Muscle layer of duodenum (tissue), 2 donors: Measurements from ENCODE around the gene MOG.

Source experiments
- H3K27ac ChIP-seq: one replicate; pipeline ENCODE4 v1.7.0; 2013; ENCODE audit warnings: mild to moderate bottlenecking, low read length
- H3K27me3 ChIP-seq: one replicate; pipeline ENCODE4 v1.7.0; 2013; ENCODE audit warnings: low read depth, mild to moderate bottlenecking, control low read depth, low read length
- H3K36me3 ChIP-seq, 2 donors: one replicate each; pipeline ENCODE4 v1.7.0; 2013; ENCODE audit warnings: low read length in 2 of 2, control low read depth in 1 of 2, mild to moderate bottlenecking in 1 of 2; ENCODE audit not compliant: insufficient read depth in 2 of 2, control insufficient read depth in 1 of 2
- H3K4me1 ChIP-seq, 2 donors: one replicate each; pipeline ENCODE4 v1.7.0; 2013; ENCODE audit warnings: low read length in 2 of 2, mild to moderate bottlenecking in 2 of 2, control low read depth in 1 of 2, moderate library complexity in 1 of 2; ENCODE audit not compliant: insufficient read depth in 2 of 2, control insufficient read depth in 1 of 2
- H3K4me3 ChIP-seq, 2 donors: one replicate each; pipeline ENCODE4 v1.7.0; 2013; ENCODE audit warnings: low read length in 2 of 2, low read depth in 1 of 2, mild to moderate bottlenecking in 1 of 2
- H3K9me3 ChIP-seq, 2 donors: one replicate each; pipeline ENCODE4 v1.7.0; 2013; ENCODE audit warnings: low read length in 2 of 2, control low read depth in 1 of 2, mild to moderate bottlenecking in 1 of 2; ENCODE audit not compliant: control insufficient read depth in 1 of 2
- donor health status: healthy.

The MOG gene

DNA sequence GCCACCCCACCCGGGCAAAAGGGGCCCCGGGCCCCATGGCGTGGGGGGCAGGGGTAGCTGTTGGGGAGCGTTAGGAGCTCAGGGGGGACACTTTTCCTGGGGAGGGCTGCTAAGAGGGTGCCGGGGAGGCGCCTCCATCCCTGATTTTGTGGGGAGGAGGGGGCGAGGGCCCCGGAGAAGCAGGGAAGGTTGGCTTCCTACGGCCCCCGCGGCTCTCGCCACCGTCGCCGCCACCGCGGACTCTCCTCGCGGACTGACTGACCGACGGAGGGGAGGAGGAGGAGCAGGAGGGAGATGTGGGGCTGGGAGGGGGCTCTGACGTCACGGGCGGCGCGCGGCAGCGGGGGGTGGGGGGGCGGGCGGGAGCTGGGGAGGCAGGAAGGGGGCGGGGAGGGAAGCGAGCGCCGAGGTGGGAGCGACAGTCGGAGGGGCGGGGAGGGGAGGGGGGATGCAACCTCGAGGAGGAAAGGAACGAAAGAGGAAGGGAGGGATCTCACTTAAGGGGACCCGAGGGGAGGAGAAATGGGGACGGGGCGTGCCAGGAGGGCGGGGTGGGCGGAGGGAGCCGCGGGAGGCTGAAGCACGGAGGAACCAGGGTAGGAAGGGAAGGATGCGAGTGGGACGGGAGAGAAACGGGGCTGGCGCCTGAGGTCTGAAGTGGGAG, 29.0 kb upstream of the MOG start:
- Histone ChIP-seq H3K4me3 (peak overlapping the region; percentile 63 to 76), H3K27ac (peak overlapping the region; percentile 37), H3K27me3 (no peaks in the 10 kb centered on the region), H3K4me1 (peaks cover 5 to 31% of the 10 kb centered on the region in 2 donors), H3K9me3 (no peaks in the 10 kb centered on the region), H3K36me3 (peaks cover 0 to 16% of the 10 kb centered on the region in 2 donors)

DNA sequence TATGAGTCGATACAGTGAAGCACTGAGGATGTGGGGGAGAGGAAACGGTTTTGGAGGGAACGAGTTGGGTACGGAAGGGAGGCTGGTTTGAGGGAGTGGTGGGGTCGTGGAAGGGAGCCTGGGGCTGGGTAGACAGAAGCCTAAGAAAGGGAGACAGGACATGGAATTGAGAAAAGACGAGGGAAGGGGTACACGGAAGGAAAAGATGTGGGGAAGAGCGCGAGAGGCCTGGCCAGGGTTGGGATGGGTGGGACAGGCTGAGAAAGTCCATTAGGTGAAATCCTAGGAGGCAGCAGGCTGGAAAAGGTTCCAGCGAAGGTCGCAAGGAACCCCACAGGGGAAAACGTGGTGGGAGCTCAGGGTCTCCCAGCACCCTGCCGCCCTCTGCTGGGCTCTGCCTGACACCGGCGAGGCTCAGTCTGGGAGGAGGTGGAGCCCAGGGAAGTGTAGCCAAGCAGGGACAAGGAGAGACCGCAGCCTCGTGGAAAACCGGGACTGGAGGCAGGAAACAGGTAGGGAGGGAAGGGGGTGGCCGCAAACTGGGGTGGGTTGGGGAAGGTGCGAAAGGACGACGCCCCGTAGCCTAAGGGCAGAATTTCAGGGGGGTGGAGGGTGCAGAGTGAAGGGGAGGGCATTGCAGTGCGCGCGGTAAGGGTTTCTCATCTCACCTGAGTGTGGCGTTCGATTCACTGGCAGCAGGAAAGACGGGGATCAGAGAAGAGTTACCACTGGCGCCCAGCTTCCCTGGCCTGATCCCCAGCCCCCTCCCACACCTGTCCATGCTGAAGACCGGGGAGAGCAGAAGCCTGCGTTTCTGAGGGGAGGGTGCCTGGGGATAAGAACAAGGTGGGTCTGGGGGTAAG, 28.2 kb upstream of the MOG start:
- H3K36me3 ChIP-seq, result peaks cover 0 to 9% of the 10 kb centered on the region in 2 donors
- peak overlapping the region; percentile 63 to 76 for H3K4me3 ChIP-seq
- H3K27ac ChIP-seq, result peak overlapping the region; percentile 37
- peaks cover 5 to 31% of the 10 kb centered on the region in 2 donors for H3K4me1 ChIP-seq
- H3K27me3 ChIP-seq, result no peaks in the 10 kb centered on the region
- no peaks in the 10 kb centered on the region for H3K9me3 ChIP-seq

DNA sequence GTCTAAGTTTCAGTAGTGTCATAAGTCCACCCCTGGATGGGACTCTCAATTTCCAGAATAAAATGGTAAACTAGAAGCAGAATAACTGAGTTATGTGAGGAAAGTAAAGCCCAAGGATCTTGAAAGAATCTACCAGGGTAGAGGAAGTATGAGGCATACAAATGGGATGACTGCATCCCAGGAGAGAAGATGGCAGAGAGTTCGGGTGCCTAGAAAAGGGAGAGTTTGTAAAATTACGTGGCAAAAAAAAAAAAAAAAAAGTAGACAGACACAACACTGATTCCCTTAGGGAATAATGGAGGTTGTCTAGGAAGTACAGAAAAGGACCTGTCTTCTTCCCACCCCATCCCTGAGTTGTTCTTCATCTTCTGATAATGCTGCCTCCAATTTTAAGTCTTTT, 27.3 kb upstream of the MOG start:
- Histone ChIP-seq H3K9me3 (no peaks in the 10 kb centered on the region), H3K36me3 (no peaks in the 10 kb centered on the region), H3K27ac (no peak overlapping the region), H3K4me3 (no peak overlapping the region), H3K4me1 (peaks cover 5 to 31% of the 10 kb centered on the region in 2 donors), H3K27me3 (no peaks in the 10 kb centered on the region)

DNA sequence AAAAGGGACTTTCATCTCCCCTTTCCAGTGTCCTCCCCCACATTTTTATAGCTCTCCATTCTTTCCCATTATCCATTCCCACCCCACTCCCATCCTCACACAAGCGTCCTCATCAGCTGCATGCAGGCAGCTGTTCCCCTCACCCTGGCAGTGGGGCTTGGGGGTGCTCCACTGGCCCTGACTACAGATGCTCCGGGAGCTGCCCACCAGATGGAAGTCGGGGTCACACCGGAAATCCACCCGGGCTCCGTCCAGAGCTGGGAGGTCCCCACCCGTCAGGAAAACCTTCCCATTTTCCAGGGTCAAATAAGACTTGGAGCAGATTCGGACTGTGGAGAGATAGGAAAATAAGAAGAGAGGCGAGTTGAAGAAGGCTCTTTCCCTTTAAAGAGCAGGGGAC, 26.6 kb upstream of the MOG start:
- Histone ChIP-seq H3K27me3 (no peaks in the 10 kb centered on the region), H3K4me1 (peaks cover 5 to 31% of the 10 kb centered on the region in 2 donors), H3K4me3 (no peak overlapping the region)

DNA sequence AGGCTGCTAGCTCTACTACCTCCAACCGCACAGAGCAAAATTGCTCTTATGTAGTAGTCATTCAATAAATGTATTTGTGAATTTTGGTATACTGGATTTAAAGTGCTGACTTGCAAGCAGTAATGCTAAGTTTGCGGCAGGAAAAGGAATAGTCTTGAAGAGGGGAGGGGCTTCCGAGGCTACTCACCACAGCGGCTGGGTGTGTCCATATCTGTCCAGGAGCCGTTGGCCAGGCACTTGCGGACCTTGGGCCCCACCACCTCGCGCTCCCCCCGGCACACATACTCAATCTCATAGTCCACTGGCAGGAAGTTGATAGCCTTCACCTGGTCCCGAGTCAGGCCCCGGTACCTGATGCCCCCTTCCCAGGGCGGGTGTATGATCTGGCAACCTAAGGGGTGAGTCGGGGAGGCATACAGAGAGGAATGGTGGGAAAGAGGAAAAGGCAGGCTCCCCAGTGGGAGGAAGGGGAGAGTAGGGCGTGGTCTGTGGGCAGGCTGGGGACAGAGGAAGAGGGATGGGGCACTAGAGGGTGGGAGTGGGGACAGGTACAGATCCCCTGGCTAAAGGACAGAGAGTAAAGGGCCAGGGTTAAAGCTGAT, 25.6 kb upstream of the MOG start:
- H3K36me3 ChIP-seq, result no peaks in the 10 kb centered on the region
- H3K4me3 ChIP-seq, result peak overlapping the region in 1 of 2 donors; percentile 53
- H3K4me1 ChIP-seq, result peaks cover 5 to 31% of the 10 kb centered on the region in 2 donors
- no peaks in the 10 kb centered on the region for H3K9me3 ChIP-seq
- H3K27me3 ChIP-seq, result no peaks in the 10 kb centered on the region
- H3K27ac ChIP-seq, result no peak overlapping the region

More for the DNA sequence above, 26.6 kb upstream of the MOG start:
- no peak overlapping the region for H3K27ac ChIP-seq
- no peaks in the 10 kb centered on the region for H3K36me3 ChIP-seq
- H3K9me3 ChIP-seq, result no peaks in the 10 kb centered on the region

DNA sequence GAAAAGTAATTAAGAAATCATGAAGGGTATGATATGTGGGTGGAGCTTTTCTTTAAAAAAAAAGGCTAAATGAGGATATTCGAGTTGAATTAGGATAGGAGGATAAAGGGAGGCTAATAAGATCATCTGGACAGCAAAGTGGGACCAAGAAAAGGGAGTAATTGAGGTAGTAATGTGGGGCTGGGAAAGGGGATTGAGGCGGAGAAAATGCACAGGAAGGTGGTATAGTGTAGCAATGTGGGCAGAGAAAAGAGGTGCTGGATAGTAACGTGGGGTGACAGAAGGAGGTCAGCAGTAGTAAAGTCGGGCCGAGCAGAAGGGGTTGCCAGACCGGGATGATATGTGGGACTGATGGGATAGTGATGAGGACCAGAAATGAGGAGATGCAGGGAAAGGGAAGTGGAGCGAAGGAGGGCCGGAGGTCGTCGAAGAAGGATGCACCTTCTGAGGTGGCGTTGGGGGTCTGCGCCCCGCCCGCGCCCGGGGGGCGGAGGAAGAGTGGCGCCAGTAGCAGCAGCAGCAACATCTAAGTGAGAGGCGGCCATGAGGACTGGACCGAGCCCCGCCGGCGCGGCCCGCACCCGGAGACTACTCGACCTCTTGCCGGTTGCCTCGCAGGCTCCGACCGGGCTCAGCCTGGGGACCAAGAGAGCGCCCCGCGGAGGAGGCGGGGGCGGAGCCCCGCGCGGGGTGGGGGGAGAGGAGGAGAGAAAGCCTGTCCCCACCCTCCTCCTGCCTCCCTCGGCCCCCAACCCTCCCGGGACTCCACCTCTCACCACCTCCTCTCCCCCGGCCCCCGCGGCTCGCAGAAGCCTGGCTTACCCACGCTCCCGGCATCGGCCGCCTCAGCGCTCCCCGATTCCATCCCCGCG, 24.8 kb upstream of the MOG start:
- no peaks in the 10 kb centered on the region for H3K9me3 ChIP-seq
- peak overlapping the region; percentile 53 to 76 for H3K4me3 ChIP-seq
- H3K27ac ChIP-seq, result no peak overlapping the region
- peaks cover 5 to 31% of the 10 kb centered on the region in 2 donors for H3K4me1 ChIP-seq
- H3K36me3 ChIP-seq, result no peaks in the 10 kb centered on the region
- H3K27me3 ChIP-seq, result no peaks in the 10 kb centered on the region

DNA sequence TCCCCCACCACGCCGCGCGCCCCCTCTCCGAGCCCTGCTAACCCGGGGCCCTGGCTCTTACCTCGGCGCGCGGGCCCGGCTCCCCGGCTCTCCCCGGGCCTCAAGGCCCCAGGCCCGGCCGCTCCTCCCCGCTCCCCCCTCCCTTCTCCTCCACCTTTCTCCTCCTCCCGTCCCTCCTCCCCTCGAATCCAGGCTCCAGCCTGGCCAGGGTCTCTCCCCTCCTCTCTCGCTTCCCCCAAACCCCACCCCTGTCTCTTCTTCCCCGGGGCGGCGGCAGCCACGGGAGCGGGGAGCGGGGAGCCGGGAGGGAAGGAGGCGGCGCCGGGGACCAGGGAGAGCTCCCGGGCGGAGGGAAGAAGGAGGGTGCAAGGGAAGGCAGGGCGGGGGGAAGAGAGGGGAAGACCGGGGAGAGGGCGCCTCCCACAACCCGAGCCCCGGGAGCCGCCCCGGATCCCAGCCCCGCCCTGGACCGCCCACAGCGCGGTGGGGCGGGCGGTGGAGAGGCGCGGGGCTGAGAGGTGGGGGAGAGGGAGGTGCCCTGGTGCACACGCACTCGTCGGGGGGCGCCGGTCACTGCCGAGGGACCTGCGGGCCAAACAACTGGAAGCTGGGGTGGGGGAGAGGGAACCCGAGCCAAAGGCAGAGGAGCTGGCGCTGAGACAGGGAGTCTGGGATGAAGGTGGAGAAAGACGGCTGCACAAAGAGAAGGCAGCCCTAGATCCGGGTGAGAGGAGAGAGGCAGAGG, 23.9 kb upstream of the MOG start, which contains the start of gene GABBR1:
TSS of gene GABBR1 (minus strand) at position 395 of the 745 bp plus-strand sequence. CDS start 798 bp downstream, outside the sequence.
- Histone ChIP-seq H3K36me3 (no peaks in the 10 kb centered on the region), H3K27ac (no peak within 1 kb of the TSS), H3K9me3 (no peaks in the 10 kb centered on the region), H3K27me3 (no peaks in the 10 kb centered on the region), H3K4me3 (peak within 1 kb of the TSS; percentile 53 to 76), H3K4me1 (peaks cover 5 to 31% of the 10 kb centered on the region in 2 donors)

DNA sequence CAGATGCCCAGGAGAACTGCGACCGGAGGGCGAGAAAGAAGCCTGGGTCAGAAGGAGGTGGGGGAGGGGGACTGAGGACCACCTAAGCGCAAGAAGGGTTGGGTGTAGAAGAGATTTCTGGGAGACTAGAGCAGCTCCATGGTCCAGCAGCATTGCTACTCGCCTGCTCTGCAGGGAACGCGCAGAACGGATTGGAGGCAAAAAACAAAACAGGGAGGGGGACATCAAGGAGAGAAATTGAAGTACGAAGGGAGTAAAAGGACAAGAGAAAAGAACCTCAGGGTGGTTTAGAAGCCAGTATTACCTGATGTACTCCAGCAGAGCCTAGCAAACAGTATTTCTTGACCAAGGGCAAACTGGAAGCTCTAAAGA, 23.4 kb upstream of the MOG start:
- Histone ChIP-seq H3K4me1 (peaks cover 5 to 31% of the 10 kb centered on the region in 2 donors), H3K9me3 (no peaks in the 10 kb centered on the region), H3K36me3 (no peaks in the 10 kb centered on the region), H3K4me3 (peak overlapping the region; percentile 53 to 76), H3K27me3 (no peaks in the 10 kb centered on the region), H3K27ac (no peak overlapping the region)

DNA sequence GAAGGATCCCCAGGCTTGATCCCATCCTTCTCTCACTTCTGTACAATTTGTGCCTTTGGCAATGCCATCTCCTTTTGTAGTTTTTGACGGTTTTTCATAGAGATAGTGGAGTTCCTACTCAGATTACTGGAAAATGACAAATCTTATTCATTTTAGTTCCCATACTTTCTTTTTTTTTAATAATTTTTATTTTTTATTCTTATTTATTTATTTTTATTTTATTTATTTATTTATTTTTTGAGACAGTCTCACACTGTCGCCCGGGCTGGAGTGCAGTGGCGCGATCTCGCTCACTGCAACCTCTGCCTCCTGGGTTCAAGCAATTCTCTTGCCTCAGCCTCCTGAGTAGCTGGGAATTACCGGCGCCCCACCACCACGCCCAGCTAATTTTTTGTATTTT, 19.6 kb upstream of the MOG start:
- Histone ChIP-seq H3K9me3 (no peaks in the 10 kb centered on the region), H3K27ac (no peak overlapping the region), H3K4me3 (no peak overlapping the region), H3K27me3 (no peaks in the 10 kb centered on the region), H3K36me3 (no peaks in the 10 kb centered on the region), H3K4me1 (peaks cover 0 to 1% of the 10 kb centered on the region in 2 donors)

DNA sequence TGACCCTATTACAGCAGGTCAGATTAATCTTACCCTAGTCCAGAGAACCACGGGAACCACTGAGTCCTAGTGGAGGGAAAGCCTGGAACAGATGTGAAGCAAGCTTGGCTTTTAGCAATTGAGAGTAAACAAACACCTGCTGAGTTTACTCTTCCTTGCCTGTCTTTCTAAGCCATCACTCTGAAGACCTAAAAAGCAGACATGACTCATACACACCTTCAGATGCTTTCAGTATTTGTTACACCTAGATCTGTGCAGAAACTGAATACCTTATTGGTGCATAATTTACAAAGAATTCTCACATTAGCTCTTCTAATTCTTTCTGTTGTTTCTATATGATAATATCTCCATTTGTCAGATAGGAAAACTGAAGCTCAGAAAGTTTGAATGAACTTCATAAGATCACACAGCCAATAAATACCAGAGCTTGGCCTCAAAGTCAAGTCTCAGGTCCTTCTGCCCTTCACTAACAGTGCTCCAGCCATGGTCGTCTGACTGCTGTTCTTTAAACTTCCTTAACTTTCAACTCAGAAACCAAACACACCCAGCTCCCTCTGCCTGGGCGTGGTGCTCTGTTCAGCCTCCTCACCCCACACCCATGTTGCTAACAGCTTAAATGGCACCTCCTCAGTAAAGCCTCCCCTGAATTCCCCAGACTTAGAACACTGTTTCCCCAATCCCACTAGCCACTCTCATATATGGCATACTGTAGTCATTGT, 15.3 kb upstream of the MOG start:
- H3K27ac ChIP-seq, result no peak overlapping the region
- no peaks in the 10 kb centered on the region for H3K9me3 ChIP-seq
- H3K36me3 ChIP-seq, result no peaks in the 10 kb centered on the region
- H3K4me1 ChIP-seq, result no peaks in the 10 kb centered on the region
- no peak overlapping the region for H3K4me3 ChIP-seq
- no peaks in the 10 kb centered on the region for H3K27me3 ChIP-seq
